Fibroblast of skin of left quadriceps (primary cell): ENCODE data around the gene LECT2.

Experiments used
- DNase-seq, 2 experiments: peaks; one replicate each; pipeline ENCODE4 v3.0.0-alpha.2; 2013; ENCODE audit warnings: low read depth in 2 of 2

LECT2 gene

DNA sequence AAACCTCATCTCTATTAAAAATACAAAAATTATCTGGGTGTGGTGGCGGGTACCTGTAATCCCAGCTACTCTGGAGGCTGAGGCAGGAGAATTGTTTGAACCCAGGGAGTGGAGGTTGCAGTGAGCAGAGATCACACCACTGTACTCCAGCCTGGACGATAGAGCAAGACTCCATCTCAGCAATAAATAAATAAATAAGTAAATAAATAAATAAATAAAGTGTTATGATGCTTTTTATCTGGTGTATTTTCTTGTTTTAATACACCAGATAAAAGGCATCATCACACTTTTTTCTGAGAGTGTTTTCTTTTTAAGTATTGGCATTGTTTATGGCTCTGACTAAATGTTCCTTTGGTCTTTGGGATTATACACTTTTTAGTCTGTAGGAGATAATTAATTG lies 24.2 kb upstream of the LECT2 start:
- no peak for DNase-seq

- no peak for DNase-seq
These were observed 23.4 kb upstream of the LECT2 start for GRCh38 chr5:135978212-135978631.

- DNase-seq: no peak
These were observed 22.7 kb upstream of the LECT2 start for GRCh38 chr5:135977375-135977928.

- no peak for DNase-seq
These were observed 21.4 kb upstream of the LECT2 start for GRCh38 chr5:135976216-135976615.

GRCh38 chr5:135975122-135975521 lies 20.3 kb upstream of the LECT2 start:
- no peak for DNase-seq

DNA sequence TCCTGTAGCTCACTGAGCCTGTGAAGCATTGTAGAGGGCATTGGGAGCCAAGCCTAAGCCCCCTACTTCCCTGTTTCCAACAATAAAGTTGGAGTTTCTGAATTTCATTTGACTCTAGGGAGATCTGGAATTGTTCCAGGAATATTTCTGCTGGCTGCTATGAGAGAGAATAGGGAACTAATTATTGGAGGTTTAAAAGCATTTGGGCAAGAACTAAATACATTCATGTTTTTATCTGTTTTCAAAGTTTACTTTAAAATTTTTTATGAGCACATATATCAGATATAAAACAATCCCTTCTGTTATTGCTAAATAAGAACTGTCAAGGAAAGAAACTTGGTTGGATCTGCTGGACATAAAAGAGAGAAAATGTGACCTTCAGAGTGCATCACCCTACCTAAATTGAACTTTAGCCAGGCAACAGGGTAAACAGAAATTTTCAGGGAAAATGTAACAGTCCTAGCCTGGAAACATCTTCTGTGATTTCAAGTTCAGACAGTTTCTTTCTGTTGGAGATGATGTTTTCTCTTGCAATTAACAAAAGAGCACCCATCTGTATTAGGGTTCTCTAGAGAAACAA lies 19.3 kb upstream of the LECT2 start:
- DNase-seq: no peak

DNA sequence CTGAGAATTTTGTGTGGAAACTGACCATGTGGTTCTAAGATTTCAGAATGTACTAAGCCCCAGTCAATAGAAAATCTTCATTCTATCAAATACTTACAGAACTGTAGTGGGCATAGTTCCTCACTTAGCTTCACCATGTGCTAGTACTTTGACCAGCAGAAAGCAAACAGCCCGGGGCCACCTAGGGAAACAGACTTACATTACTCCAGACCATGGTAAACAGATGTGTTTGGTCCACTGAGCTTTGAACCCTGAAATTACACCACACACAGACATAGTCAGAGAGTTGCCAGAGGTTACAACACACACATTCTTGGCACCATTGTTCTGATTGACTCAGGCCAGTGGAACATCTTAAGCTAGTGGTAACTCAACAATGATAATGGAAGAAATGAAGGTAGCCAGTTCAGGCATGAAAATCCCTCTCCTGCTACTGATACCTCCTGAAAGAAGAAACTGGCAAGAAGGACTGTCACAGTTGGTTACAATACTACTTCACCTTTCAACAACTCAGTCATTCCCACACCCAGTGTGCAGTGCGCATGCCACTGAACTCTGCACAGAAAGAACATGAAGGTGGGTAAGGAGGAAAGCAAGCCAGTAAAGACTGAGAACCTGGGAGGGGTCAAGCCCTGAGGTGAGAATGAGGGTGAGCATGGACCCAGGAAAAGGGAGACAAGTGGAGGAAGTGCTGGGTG lies 18.7 kb upstream of the LECT2 start:
- no peak for DNase-seq

- no peak for DNase-seq
These were observed 16.9 kb upstream of the LECT2 start for GRCh38 chr5:135971701-135972100.

DNA sequence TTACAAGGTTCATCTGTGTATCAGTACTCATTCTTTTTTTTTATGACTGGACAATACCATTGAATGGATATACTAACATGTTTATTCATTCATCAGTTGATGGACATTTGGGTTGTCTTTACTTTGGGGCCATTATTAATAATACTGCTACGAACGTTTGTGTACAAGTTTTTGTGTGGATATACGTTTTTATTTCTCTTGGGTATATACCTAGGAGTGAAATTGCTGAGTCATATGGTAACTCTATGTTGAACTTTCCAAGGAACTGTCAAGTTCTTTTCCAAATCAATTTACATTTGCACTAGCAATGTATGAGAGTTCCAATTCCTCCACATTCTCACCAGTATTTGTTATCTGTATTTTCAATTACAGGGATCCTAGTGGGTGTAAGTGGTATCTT lies 12.0 kb upstream of the LECT2 start:
- no peak for DNase-seq

- no peak for DNase-seq
These were observed 11.4 kb upstream of the LECT2 start for GRCh38 chr5:135966165-135966564.

- DNase-seq: no peak
These were observed 10.7 kb upstream of the LECT2 start for GRCh38 chr5:135965504-135965903.

DNA sequence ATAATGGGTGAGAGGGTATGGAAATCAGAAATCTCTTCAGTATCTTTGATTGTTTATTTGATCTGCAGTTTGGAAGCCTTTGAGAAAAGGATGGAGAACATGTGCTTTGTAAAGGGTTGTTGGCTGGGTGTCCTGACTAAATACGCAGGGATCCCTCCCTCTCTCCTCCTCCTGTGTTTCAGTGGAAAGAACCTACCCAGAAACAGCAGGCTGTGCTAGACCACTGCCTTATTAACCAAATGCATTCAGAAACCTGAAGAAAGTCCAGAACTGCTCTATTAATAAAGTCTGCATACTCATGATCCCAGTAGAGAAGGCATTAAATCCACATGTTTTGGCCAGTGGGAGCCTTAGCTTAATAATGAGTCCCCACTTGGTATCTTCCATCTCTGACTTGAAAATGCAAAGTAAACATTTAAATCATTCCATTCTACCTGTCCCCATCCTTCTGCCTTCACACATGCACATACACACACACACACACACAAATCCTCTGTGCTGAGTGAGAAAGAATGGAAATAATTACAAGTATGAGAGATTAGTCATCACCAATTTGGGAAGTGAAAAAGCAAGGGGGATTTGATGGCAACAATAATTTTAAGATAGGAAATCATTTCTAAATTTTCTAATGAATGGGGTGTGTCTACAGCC lies 10.0 kb upstream of the LECT2 start:
- DNase-seq: peak; percentile 46 to 47

DNA sequence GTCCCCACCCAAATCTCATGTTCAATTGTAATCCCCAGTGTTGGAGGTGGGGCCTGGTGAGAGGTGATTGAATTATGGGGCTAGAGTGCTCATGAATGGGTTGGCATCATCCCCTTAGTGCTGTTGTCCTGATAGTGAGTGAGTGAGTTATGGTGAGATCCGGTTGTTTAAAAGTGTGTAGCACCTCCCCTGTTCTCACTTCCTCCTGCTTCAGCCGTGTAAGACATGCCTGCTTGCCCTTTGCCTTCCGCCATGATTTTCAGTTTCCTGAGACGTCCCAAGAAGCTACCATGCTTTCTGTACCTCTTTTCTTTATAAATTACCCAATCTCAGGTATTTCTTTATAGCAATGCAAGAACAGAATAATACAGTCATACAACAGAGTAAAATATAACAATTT lies 742 bp upstream of the LECT2 start:
- DNase-seq: no peak

- DNase-seq: no peak
These were observed 933 bp downstream of the LECT2 start for GRCh38 chr5:135953850-135954249.

DNA sequence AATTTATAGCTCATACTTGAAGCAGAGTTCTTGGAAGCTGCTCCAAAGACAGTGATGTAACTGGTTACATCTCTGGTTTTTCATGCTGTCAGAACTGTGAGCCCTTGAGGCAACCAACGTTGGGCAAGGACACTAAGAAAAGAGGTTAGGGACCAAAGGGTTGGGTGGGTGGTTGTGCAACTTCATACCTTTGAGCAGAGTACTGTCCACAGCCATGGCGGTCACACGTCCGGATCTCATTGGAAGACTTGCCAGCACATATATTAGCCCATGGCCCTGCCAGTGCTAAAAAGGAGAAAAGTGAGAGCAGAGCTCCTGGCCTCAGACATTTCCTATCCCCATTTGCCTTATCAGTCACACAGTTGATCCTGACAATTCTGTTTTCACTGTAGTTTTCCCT lies 2.1 kb downstream of the LECT2 start:
- DNase-seq: no peak

DNA sequence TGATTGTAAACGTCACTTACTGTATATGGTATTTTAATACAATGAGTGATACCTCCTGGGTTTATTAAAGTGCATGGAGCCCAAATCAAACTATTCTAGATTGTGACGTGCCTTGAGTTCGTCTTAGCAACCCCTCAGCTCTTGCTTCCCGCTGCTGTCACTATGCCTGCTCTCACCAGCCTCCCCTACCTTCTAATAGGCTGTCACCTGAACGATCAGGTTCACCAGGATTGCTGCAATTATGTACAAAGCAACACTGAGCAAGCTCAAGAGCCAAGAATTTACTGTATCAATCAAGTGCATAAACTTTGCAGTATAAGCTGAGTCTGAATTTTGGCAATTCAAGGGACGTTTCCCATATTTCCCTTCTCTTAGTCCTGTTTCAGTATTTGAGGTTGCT lies 3.0 kb downstream of the LECT2 start:
- no peak for DNase-seq

DNA sequence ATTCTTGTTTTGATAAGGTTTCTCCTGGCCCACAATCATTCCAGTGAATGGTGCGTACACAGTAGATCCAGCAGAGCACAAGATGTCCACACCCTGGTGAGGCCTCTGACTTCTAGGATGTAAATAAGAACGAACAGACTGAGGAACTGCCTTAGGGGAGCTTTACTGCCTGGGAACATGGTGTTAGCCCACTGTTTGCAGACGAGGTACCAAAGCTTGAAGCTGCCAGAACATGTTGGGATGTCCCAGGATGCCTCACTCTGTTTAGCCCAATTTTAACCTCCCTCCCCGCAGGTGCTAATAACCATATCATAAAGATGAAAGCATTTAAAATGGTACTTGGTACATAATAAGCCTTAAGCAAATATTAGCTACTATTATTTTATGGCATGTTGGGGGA lies 3.5 kb downstream of the LECT2 start:
- DNase-seq: no peak

DNA sequence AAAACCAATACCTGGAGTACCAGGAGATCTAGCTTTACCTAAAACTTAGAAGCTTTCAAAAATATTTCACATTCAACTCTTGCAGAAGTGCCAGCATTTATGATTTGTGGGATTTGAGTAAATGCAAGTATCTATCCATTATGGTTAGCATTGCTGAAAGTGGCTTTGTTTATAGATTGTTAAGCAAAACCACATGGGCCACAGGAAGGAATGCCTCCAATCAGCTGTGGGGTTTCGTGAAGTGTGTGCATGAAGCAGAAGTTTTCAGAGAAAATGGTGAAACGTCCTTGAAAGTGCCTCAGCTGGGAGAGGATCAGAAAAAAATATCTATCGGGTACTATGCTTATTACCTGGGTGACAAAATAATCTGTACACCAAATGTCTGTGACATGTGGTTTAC lies 4.2 kb downstream of the LECT2 start:
- DNase-seq: peak; percentile 67

DNA sequence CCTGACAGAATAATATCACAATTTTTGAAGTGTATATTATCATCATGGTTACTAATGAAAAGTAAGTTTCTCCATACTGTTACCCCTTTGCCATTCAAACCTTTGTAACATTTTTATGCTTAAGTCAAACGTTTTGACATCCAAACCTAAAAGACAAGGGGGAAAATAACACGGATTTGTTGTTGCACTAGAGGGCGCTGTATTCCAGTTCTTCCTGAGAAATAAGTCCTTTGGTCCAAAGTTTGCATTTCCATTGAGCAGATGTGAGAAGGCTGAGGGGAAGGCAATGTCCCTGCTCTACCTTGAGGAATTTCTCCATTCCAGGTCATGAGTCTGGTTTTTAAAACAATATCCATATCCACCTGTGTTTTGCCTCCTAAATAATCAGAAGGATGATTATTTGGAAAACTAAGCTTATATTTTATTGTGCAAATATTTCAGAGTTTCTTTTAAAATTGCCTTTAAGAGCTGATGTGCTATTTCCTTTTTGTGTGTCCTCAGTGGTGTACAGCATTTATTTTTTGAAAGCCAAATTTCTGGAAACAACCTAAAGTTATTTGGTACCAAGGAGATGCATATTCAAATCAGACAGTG lies 9.7 kb downstream of the LECT2 start:
- DNase-seq: peak; percentile 70 to 73

- DNase-seq: no peak
These were observed 10.2 kb downstream of the LECT2 start for GRCh38 chr5:135944564-135944963.

- DNase-seq: no peak
These were observed 12.5 kb downstream of the LECT2 start for GRCh38 chr5:135942202-135942771.

- no peak for DNase-seq
These were observed 13.1 kb downstream of the LECT2 start for GRCh38 chr5:135941711-135942110.
